Keratinocyte (primary cell): ENCODE results near the gene SFTPA2. TPM values are rescaled to one million over a fixed set of nuclear protein-coding genes. Genes with fewer than 3 reads are reported as not detected.

Source experiments
- DNase-seq: peaks from one replicate; pipeline ENCODE4 v3.0.0-alpha.2; 2011; ENCODE audit warnings: low read depth, missing footprints, low spot score
- FAIRE-seq: peaks from 2 replicates; lab custom pipeline; 2011; peaks lifted over from hg19 to GRCh38; lab: Jason Lieb, UNC
- H2AFZ ChIP-seq: 2 replicates; pipeline ENCODE4 v1.6.0; 2012; ENCODE audit warnings: low read length, control low read depth, inconsistent platforms; ENCODE audit not compliant: control insufficient read depth
- H3K27ac ChIP-seq: 2 replicates; pipeline ENCODE4 v1.5.1; 2011; ENCODE audit warnings: low read length; ENCODE audit not compliant: control insufficient read depth, insufficient read depth
- H3K27me3 ChIP-seq: 3 replicates; pipeline ENCODE4 v1.6.0; 2011; ENCODE audit warnings: low read length; ENCODE audit not compliant: control insufficient read depth, insufficient read depth; ENCODE audit errors: extremely low read depth
- H3K36me3 ChIP-seq, 2 experiments: 2 replicates in 1 of 2; 3 replicates in 1 of 2; pipeline ENCODE4 v1.5.1; 2011; ENCODE audit warnings: low read length in 2 of 2, mild to moderate bottlenecking in 1 of 2; ENCODE audit not compliant: control insufficient read depth in 2 of 2, insufficient read depth in 2 of 2; ENCODE audit errors: extremely low read depth in 1 of 2
- H3K4me1 ChIP-seq: 3 replicates; pipeline ENCODE4 v1.5.1; 2011; ENCODE audit warnings: low read length; ENCODE audit not compliant: control insufficient read depth, insufficient read depth; ENCODE audit errors: extremely low read depth
- H3K4me2 ChIP-seq: 3 replicates; pipeline ENCODE4 v1.6.0; 2011; ENCODE audit warnings: low read depth, low read length; ENCODE audit not compliant: control insufficient read depth, insufficient read depth; ENCODE audit errors: extremely low read depth
- H3K4me3 ChIP-seq, 3 experiments: fragments of 200-600 bp in 1 of 3; sonication (generic) in 1 of 3; 2 replicates in 2 of 3; 3 replicates in 1 of 3; pipeline ENCODE4 v1.5.1; 2011 to 2016; ENCODE audit warnings: low read length in 3 of 3, mild to moderate bottlenecking in 3 of 3, control low read depth in 2 of 3, inconsistent platforms in 1 of 3, low read depth in 1 of 3, mixed read lengths in 1 of 3, mixed run types in 1 of 3, moderate library complexity in 1 of 3; ENCODE audit not compliant: control insufficient read depth in 2 of 3, insufficient read depth in 2 of 3; ENCODE audit errors: extremely low read depth in 1 of 3
- H3K79me2 ChIP-seq: 2 replicates; pipeline ENCODE4 v1.6.0; 2012; ENCODE audit warnings: low read length; ENCODE audit not compliant: control insufficient read depth, insufficient read depth
- H3K9ac ChIP-seq: 3 replicates; pipeline ENCODE4 v1.6.0; 2011; ENCODE audit warnings: low read length; ENCODE audit not compliant: control insufficient read depth, insufficient read depth; ENCODE audit errors: extremely low read depth
- H3K9me1 ChIP-seq: 3 replicates; pipeline ENCODE4 v1.6.0; 2011; ENCODE audit warnings: low read length; ENCODE audit not compliant: control insufficient read depth, insufficient read depth; ENCODE audit errors: extremely low read depth
- H3K9me3 ChIP-seq: 2 replicates; pipeline ENCODE4 v1.5.1; 2012; ENCODE audit warnings: low read depth, low read length; ENCODE audit not compliant: control insufficient read depth
- H4K20me1 ChIP-seq: 3 replicates; pipeline ENCODE4 v1.6.0; 2011; ENCODE audit warnings: low read length; ENCODE audit not compliant: control insufficient read depth, insufficient read depth; ENCODE audit errors: extremely low read depth
- EZH2 ChIP-seq: IDR thresholded peaks from one replicate; pipeline ENCODE4 v1.6.1; 2012; ENCODE audit warnings: inconsistent platforms, mild to moderate bottlenecking, low read length, moderate library complexity
- dilution Hi-C: fragments of 300-500 bp; cut with MboI; formaldehyde crosslinking; loops from one replicate; pipeline ENCODE4 v1.7.0; 2020; ENCODE audit warnings: low sequenced_read_pairs; ENCODE audit not compliant: extremely low pct_ligation_motif_present
- polyA plus RNA-seq, 5 experiments: library from polyadenylated mRNA; depleted of rRNA in 3 of 5; stranded (reverse) in 3 of 5; stranded (forward) in 1 of 5; unstranded in 1 of 5; fragments of >200 nt; gene quantifications; 1 replicate in 1 of 5; 2 replicates in 3 of 5; 3 replicates in 1 of 5; pipeline versions ENCODE4 v1.2.1 to v1.2.3, GENCODE V29; 2011 to 2012; ENCODE audit warnings: missing spikeins in 2 of 5, low read depth in 1 of 5, low replicate concordance in 1 of 5
- TF ChIP-seq, protein P1 (sequence below), 3 experiments: IDR thresholded peaks in 1 of 3; conservative IDR thresholded peaks in 1 of 3; optimal IDR thresholded peaks in 1 of 3; 2 replicates in 2 of 3; 3 replicates in 1 of 3; pipeline versions ENCODE3 to v1.5.1; 2011; ENCODE audit warnings: low read length in 3 of 3, mild to moderate bottlenecking in 3 of 3, moderate library complexity in 2 of 3, control low read depth in 1 of 3, inconsistent platforms in 1 of 3; ENCODE audit not compliant: insufficient read depth in 2 of 3; ENCODE audit errors: extremely low read depth in 1 of 3

SFTPA2 gene
- polyA plus RNA-seq, 1 donor (not counting 4 experiments of a cell fraction or from before 2014, with no cell fraction given): not detected

DNA sequence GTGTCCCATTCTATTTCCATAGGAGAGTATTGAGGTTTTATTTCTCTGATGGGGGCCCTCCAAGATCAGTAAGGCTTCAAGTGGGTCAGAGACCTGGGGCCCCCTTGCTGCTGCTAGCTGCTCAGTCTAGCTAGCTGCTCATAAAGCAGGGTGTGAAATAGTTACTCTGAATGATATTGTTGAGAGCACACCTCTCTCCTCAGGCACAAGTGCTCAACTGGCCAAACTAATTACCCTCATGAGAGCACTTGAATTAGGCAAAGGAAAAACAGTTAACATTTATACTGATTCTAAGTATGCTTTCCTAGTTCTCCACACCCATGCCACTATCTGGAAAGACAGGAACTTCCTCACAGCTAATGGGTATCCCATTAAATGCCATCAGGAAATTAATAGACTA lies 45.1 kb upstream of the SFTPA2 start:
- no peak for FAIRE-seq

DNA sequence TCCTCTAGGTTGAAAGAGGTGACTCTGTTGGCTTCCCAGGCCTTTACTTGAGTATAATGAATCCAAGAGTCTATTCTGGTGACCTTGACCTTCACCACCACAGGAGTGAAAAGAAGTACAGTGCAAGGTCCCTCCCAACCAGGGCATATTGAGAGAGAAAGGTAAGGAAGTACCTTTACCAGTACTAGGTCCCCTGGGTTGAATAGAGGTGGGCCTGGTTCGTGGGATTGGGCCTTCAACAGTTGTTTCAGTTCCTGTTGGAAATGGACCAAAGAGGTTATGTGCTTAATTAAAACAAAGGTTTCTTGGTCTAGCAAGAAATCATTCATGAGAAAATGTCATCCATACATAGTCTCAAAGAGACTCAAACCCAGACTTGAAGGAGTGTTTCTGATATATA lies 44.1 kb upstream of the SFTPA2 start:
- FAIRE-seq: no peak
- no peak overlapping the region for H3K4me3 ChIP-seq

More for the DNA sequence above, 45.1 kb upstream of the SFTPA2 start:
- dilution Hi-C loops: no loop called here
- no peak for DNase-seq
- H3K27ac ChIP-seq: no peak overlapping the region
- H4K20me1 ChIP-seq: no peaks in the 10 kb centered on the region
- no peak overlapping the region for H3K4me3 ChIP-seq
- H3K27me3 ChIP-seq: no peaks in the 10 kb centered on the region
- H3K9me3 ChIP-seq: no peaks in the 10 kb centered on the region
- no peaks in the 10 kb centered on the region for H3K4me1 ChIP-seq
- H3K4me2 ChIP-seq: no peak overlapping the region
- no peaks in the 10 kb centered on the region for H3K36me3 ChIP-seq
- H3K9me1 ChIP-seq: no peaks in the 10 kb centered on the region
- no peak overlapping the region for H2AFZ ChIP-seq
- H3K79me2 ChIP-seq: no peaks in the 10 kb centered on the region
- TF ChIP-seq EZH2: no peak
- TF ChIP-seq, protein P1, sequence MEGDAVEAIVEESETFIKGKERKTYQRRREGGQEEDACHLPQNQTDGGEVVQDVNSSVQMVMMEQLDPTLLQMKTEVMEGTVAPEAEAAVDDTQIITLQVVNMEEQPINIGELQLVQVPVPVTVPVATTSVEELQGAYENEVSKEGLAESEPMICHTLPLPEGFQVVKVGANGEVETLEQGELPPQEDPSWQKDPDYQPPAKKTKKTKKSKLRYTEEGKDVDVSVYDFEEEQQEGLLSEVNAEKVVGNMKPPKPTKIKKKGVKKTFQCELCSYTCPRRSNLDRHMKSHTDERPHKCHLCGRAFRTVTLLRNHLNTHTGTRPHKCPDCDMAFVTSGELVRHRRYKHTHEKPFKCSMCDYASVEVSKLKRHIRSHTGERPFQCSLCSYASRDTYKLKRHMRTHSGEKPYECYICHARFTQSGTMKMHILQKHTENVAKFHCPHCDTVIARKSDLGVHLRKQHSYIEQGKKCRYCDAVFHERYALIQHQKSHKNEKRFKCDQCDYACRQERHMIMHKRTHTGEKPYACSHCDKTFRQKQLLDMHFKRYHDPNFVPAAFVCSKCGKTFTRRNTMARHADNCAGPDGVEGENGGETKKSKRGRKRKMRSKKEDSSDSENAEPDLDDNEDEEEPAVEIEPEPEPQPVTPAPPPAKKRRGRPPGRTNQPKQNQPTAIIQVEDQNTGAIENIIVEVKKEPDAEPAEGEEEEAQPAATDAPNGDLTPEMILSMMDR (optimal IDR thresholded peaks at IDR 0.05 in 1 of 3, IDR thresholded peaks at IDR 0.05 in 1 of 3, conservative IDR thresholded peaks at IDR 0.05 in 1 of 3; ENCODE audit: extremely low read depth in 1 of 3, insufficient read depth in 2 of 3, low read length in 3 of 3): no peak
- H3K9ac ChIP-seq: no peak overlapping the region

More for the DNA sequence above, 44.1 kb upstream of the SFTPA2 start:
- Histone ChIP-seq H3K9ac (no peak overlapping the region), H3K79me2 (no peaks in the 10 kb centered on the region), H4K20me1 (no peaks in the 10 kb centered on the region), H3K4me2 (no peak overlapping the region), H3K27ac (no peak overlapping the region), H3K9me3 (no peaks in the 10 kb centered on the region), H3K4me1 (no peaks in the 10 kb centered on the region), H3K27me3 (no peaks in the 10 kb centered on the region), H3K36me3 (no peaks in the 10 kb centered on the region), H3K9me1 (no peaks in the 10 kb centered on the region), H2AFZ (no peak overlapping the region)
- no peak for DNase-seq
- TF ChIP-seq, protein P1 (optimal IDR thresholded peaks at IDR 0.05 in 1 of 3, IDR thresholded peaks at IDR 0.05 in 1 of 3, conservative IDR thresholded peaks at IDR 0.05 in 1 of 3; ENCODE audit: extremely low read depth in 1 of 3, insufficient read depth in 2 of 3, low read length in 3 of 3): no peak
- TF ChIP-seq EZH2: no peak
- dilution Hi-C loops: no loop called here
